Frontal cortex (tissue), 4 donors: ENCODE results near the gene ERF. TPM values are rescaled to one million over a fixed set of nuclear protein-coding genes. Genes with fewer than 3 reads are reported as not detected.
A peak's percentile ranks its signal among the peaks of the same experiment; 100 is the strongest.

ENCODE experiments used
- DNase-seq, 2 donors: peaks; one replicate each; pipeline ENCODE4 v3.0.0; 2012; ENCODE audit warnings: low spot score in 2 of 2
- FAIRE-seq: peaks from 2 replicates; lab custom pipeline; 2012; peaks lifted over from hg19 to GRCh38; lab: Jason Lieb, UNC
- total RNA-seq: library from RNA; depleted of rRNA; stranded (reverse); fragments of >200 nt; gene quantifications from one replicate; pipeline ENCODE4 v1.2.3, GENCODE V29; 2014
- donor health status: control.
- donor health status: control.
- donor health status: control.

ERF gene
- 7.7 TPM for total RNA-seq

GRCh38 chr19:42254850-42255765 lies at the start of gene ERF:
ERF (minus strand) TSS chr19:42255128; CDS start chr19:42254999, 129 bp downstream.
- DNase-seq (peak; percentile 96 to 98), FAIRE-seq (no peak)

- DNase-seq (no peak), FAIRE-seq (no peak)
Measured at GRCh38 chr19:42303876-42304275, 48.9 kb upstream of the ERF start.

- FAIRE-seq = no peak
- no peak for DNase-seq
Measured at GRCh38 chr19:42303101-42303464, 48.2 kb upstream of the ERF start.

- DNase-seq = no peak
- FAIRE-seq = no peak
Measured at GRCh38 chr19:42301646-42302203, 46.8 kb upstream of the ERF start, which contains the start of gene PRR19. PRR19 (plus strand) TSS chr19:42302132; CDS start chr19:42309585, 7,453 bp downstream.

GRCh38 chr19:42297039-42297438 lies 42.1 kb upstream of the ERF start:
- DNase-seq (no peak), FAIRE-seq (no peak)

GRCh38 chr19:42295831-42296525 lies 41.0 kb upstream of the ERF start:
- peak; percentile 72 to 82 for DNase-seq
- no peak for FAIRE-seq

- FAIRE-seq (no peak), DNase-seq (no peak)
Measured at GRCh38 chr19:42295342-42295741, 40.4 kb upstream of the ERF start.

- FAIRE-seq = no peak
- DNase-seq = no peak
Measured at GRCh38 chr19:42294471-42295137, 39.7 kb upstream of the ERF start.

- FAIRE-seq = no peak
Measured at GRCh38 chr19:42293948-42294347, 39.0 kb upstream of the ERF start.

GRCh38 chr19:42293540-42293939 lies 38.6 kb upstream of the ERF start:
- no peak for DNase-seq
- FAIRE-seq = no peak

More at GRCh38 chr19:42293948-42294347, 39.0 kb upstream of the ERF start:
- DNase-seq = no peak

- no peak for DNase-seq
- FAIRE-seq = no peak
Measured at GRCh38 chr19:42292963-42293362, 38.0 kb upstream of the ERF start.

GRCh38 chr19:42292042-42292960 lies 37.4 kb upstream of the ERF start:
- FAIRE-seq (no peak), DNase-seq (no peak)

GRCh38 chr19:42291435-42291810 lies 36.5 kb upstream of the ERF start:
- no peak for FAIRE-seq
- DNase-seq = no peak

- FAIRE-seq (no peak), DNase-seq (no peak)
Measured at GRCh38 chr19:42290523-42291434, 35.9 kb upstream of the ERF start.

GRCh38 chr19:42290136-42290522 lies 35.2 kb upstream of the ERF start:
- DNase-seq (no peak), FAIRE-seq (no peak)

- DNase-seq (no peak), FAIRE-seq (no peak)
Measured at GRCh38 chr19:42289556-42290041, 34.7 kb upstream of the ERF start.

GRCh38 chr19:42288881-42289555 lies 34.1 kb upstream of the ERF start:
- DNase-seq = no peak
- FAIRE-seq = no peak
